HFFc6 (cell line): ENCODE measurements around the gene FAXDC2. TPM values are rescaled to one million over a fixed set of nuclear protein-coding genes. Genes with fewer than 3 reads are reported as not detected.

Experiments used
- DNase-seq: peaks from one replicate; pipeline ENCODE4 v3.0.0-alpha.2; 2018
- H3K27ac Mint-ChIP-seq: 2 replicates; pipeline ENCODE4 v1.8.0; 2020; ENCODE audit warnings: mild to moderate bottlenecking, mixed read lengths
- H3K27me3 Mint-ChIP-seq: 2 replicates; pipeline ENCODE4 v1.8.0; 2021; ENCODE audit warnings: mild to moderate bottlenecking, moderate library complexity, mixed read lengths; ENCODE audit not compliant: insufficient read depth
- H3K36me3 Mint-ChIP-seq: 2 replicates; pipeline ENCODE4 v1.8.0; 2021; ENCODE audit warnings: low read depth, mixed read lengths
- H3K4me1 Mint-ChIP-seq: 2 replicates; pipeline ENCODE4 v1.8.0; 2020; ENCODE audit warnings: low read depth, mixed read lengths
- H3K4me3 Mint-ChIP-seq: 2 replicates; pipeline ENCODE4 v1.8.0; 2020; ENCODE audit warnings: mild to moderate bottlenecking, moderate library complexity, mixed read lengths
- H3K9me3 Mint-ChIP-seq: 2 replicates; pipeline ENCODE4 v1.8.0; 2020; ENCODE audit warnings: mild to moderate bottlenecking, mixed read lengths
- long read RNA-seq: library from polyadenylated mRNA; unstranded; transcript quantifications from one replicate; pipeline ENCODE4 v2.0.0, GENCODE V29; 2019
- total RNA-seq, 6 experiments: library from RNA; stranded (reverse); fragmentation: NEBNext Ultra II Directional; extraction: Animal tissue kit (Norgen Biotek cat#: 25700); gene quantifications; 2 replicates in 1 of 6; 3 replicates in 5 of 6; pipeline ENCODE4 v1.2.3, GENCODE V29; 2021
- TF ChIP-seq, protein P1 (sequence below): fragments of 200-600 bp; sonication (generic); IDR thresholded peaks from 2 replicates; pipeline ENCODE4 v1.5.0; 2021; ENCODE audit warnings: antibody characterized with exemption, mild to moderate bottlenecking

The FAXDC2 gene, protein sequence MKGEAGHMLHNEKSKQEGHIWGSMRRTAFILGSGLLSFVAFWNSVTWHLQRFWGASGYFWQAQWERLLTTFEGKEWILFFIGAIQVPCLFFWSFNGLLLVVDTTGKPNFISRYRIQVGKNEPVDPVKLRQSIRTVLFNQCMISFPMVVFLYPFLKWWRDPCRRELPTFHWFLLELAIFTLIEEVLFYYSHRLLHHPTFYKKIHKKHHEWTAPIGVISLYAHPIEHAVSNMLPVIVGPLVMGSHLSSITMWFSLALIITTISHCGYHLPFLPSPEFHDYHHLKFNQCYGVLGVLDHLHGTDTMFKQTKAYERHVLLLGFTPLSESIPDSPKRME
- total RNA-seq, result 1 to 10 TPM; 3.1 to 4.7 (median 3.6) TPM
- long read RNA-seq, partial matches to known transcripts, result 0 of 5 reads
- long read RNA-seq, other reads (novel, unspliced or antisense), result 1 of 5 reads

DNA sequence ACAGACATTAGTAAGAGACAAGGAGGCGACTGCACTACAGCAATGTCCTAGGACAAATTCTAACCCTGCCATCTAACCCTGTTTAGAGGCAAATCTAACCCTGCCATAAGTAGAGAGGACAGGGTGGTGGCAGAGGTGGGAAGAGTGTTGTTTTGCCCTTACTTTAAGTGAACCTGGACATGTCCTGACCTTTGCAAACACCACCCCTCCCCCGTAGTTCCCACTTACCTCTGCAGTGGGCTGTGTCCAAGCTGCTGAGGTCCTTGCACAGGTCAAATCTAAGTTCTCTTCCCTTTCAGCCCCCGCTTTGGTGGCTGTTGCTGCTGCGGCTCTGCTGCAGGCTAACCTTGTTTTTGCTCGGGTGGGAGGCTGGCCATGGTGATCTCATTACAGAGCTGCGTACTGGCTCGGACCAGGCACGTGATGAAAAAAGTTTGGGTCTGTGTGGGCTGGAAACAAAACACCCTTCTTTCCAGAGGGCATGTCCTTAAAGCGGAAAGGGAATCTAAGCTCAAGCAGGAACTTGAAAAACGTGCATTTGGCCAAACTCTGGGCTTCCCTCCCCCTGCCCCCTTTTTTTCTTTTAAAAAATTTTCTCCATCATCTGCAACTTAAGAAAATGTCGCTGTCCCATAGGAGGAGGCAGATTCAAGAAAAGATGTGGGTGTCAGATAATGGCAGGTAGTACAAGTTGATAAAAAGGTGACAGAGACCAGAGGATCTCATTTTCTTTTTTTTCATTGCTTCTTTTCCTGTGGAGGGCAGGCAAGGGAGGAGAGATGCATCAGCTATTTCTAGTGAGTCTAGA, at the start of gene FAXDC2:
Gene FAXDC2 (minus strand): TSS at position 349 of the 808 bp plus-strand sequence. CDS start 12,425 bp downstream, outside the sequence.
- Mint-ChIP-seq H3K27me3 (peaks cover 4% of the 10 kb centered on the region; the same call in 1 of the 2 replicates), H3K4me3 (peak within 1 kb of the TSS; percentile 93), H3K36me3 (no peaks in the 10 kb centered on the region), H3K4me1 (peaks cover 23% of the 10 kb centered on the region), H3K27ac (peak within 1 kb of the TSS; percentile 86), H3K9me3 (no peaks in the 10 kb centered on the region)
- TF ChIP-seq, protein P1, sequence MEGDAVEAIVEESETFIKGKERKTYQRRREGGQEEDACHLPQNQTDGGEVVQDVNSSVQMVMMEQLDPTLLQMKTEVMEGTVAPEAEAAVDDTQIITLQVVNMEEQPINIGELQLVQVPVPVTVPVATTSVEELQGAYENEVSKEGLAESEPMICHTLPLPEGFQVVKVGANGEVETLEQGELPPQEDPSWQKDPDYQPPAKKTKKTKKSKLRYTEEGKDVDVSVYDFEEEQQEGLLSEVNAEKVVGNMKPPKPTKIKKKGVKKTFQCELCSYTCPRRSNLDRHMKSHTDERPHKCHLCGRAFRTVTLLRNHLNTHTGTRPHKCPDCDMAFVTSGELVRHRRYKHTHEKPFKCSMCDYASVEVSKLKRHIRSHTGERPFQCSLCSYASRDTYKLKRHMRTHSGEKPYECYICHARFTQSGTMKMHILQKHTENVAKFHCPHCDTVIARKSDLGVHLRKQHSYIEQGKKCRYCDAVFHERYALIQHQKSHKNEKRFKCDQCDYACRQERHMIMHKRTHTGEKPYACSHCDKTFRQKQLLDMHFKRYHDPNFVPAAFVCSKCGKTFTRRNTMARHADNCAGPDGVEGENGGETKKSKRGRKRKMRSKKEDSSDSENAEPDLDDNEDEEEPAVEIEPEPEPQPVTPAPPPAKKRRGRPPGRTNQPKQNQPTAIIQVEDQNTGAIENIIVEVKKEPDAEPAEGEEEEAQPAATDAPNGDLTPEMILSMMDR, result 0 out of 2 replicates have a peak, but pooled peaks have one; percentile 8
- DNase-seq, result peak; percentile 77

DNA sequence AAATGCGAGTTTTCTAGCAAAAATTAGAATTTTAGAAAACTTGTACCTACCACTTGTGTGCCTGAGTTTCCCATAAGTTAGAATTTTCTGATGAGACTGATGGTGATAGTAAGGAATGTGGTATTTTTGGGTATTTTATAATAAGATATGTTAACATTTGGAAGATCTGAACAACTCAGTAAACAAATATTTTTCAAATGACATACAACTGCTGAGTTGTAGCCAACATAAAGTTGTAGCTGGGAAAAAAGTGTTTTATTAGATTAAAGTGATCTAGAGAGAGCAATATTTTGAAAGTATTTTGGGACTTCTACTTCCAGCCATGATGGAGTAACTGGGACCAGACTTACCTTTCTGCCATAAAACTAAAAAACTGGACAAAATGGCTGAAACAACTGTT, 49.7 kb upstream of the FAXDC2 start:
- Mint-ChIP-seq H3K36me3 (peaks cover 22% of the 10 kb centered on the region), H3K4me3 (no peak overlapping the region), H3K9me3 (no peaks in the 10 kb centered on the region), H3K27ac (peak overlapping the region; percentile 33; the same call in 1 of the 2 replicates), H3K27me3 (no peaks in the 10 kb centered on the region), H3K4me1 (peaks cover 9% of the 10 kb centered on the region; the same call in 1 of the 2 replicates)
- TF ChIP-seq, protein P1, result no peak
- no peak for DNase-seq

DNA sequence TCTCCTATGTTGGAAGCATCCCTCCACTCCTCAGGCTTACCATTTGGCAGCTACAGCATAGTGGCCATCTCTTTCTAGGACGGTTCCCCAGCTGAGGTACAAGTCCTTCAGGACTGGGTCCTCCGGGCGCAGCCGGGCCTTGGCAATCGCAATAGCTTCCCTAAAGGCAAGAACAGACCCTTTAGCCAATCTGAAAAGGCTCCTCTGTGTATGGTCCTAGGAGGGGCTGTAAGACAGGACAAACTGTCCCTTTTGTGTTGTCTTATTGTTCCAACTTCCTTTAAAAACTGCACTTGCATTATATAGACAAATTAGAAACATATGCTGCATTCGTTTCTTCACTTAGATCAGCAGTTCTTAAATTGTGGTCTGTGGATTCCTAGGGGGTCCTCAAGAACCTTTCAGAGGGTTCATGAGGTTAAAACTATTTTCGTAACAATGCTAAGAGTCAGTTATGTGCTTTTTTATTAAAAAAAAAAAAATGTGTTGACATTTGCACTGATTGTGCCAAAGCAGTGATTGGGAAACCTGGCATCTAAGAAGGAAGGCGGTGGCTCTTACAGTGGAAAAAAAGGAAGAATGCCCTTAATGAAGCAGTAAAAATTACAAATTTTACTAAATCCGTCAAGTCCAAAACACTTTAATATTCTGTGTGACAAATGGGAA, 48.9 kb upstream of the FAXDC2 start:
- TF ChIP-seq, protein P1, result no peak
- no peaks in the 10 kb centered on the region for H3K9me3 Mint-ChIP-seq
- DNase-seq, result no peak
- H3K36me3 Mint-ChIP-seq, result peaks cover 16% of the 10 kb centered on the region
- H3K27me3 Mint-ChIP-seq, result no peaks in the 10 kb centered on the region; the same call in 1 of the 2 replicates
- H3K4me3 Mint-ChIP-seq, result no peak overlapping the region
- peaks cover 9% of the 10 kb centered on the region; the same call in 1 of the 2 replicates for H3K4me1 Mint-ChIP-seq
- H3K27ac Mint-ChIP-seq, result no peak overlapping the region

DNA sequence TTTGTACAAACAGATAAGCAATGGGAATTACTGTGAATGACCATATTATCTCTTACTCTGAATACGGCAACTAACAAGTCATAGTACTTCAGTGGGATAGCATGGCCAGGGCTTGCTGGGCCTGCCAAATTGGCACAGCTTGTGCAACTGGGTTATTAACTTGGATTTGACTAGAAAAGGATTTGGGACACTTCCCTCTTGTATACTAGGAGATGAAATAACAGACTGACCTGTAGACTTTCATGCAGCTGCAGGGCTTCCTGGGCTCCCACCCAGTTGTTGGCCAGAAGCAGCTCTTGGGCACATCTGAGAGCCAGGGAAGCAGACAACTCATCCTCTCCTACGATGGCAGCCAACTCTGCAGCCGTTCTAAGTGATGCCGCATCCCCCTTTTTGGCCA, 47.8 kb upstream of the FAXDC2 start:
- H3K4me1 Mint-ChIP-seq, result peaks cover 9% of the 10 kb centered on the region; the same call in 1 of the 2 replicates
- DNase-seq, result no peak

More for the DNA sequence above, 47.8 kb upstream of the FAXDC2 start:
- Mint-ChIP-seq H3K4me3 (no peak overlapping the region), H3K27ac (no peak overlapping the region), H3K9me3 (no peaks in the 10 kb centered on the region), H3K36me3 (peaks cover 16% of the 10 kb centered on the region), H3K27me3 (no peaks in the 10 kb centered on the region; the same call in none of the 2 replicates)
- TF ChIP-seq, protein P1, result no peak
